Measurements from ENCODE around the gene BCLAF1. TPM values are rescaled to one million over a fixed set of nuclear protein-coding genes. Genes with fewer than 3 reads are reported as not detected.

The BCLAF1 gene
- polyA plus RNA-seq, 1 donor from 2014 or later: 151 TPM

GRCh38 chr6:136315594-136315993 lies 25.9 kb upstream of the BCLAF1 start:
- Histone ChIP-seq H3F3A (ENCODE audit: insufficient read depth, low read length, poor library complexity, severe bottlenecking) (no peaks in the 10 kb centered on the region), H3K4me3 (ENCODE audit: low read length) (no peak overlapping the region), H3K27ac (ENCODE audit: low read length) (no peak overlapping the region), H3K4me2 (ENCODE audit: low read length) (no peak overlapping the region), H3K27me3 (ENCODE audit: insufficient read depth, low read depth, low read length) (no peaks in the 10 kb centered on the region), H3K9ac (ENCODE audit: low read length) (no peak overlapping the region), H3K79me2 (replicated peaks; ENCODE audit: insufficient read depth, low read length) (no peaks in the 10 kb centered on the region), H3K36me3 (ENCODE audit: insufficient read depth, low read length) (no peaks in the 10 kb centered on the region), H3K9me3 (ENCODE audit: low read length) (no peaks in the 10 kb centered on the region), H3K9me2 (ENCODE audit: insufficient read depth, low read length) (no peaks in the 10 kb centered on the region), H2AFZ (ENCODE audit: low read depth, low read length) (no peak overlapping the region), H4K20me1 (ENCODE audit: insufficient read depth) (no peaks in the 10 kb centered on the region)
- TF ChIP-seq TAF1 (IDR thresholded peaks at IDR 0.05; ENCODE audit: low read depth) (no peak), SMC3 (conservative IDR thresholded peaks at IDR 0.05; ENCODE audit: poor library complexity) (no peak), EZH2 (IDR thresholded peaks at IDR 0.05; ENCODE audit: borderline replicate concordance, insufficient read depth, low read length, poor library complexity, severe bottlenecking) (no peak), EP300 (conservative IDR thresholded peaks at IDR 0.05; ENCODE audit: poor library complexity, severe bottlenecking) (no peak), MXI1 (conservative IDR thresholded peaks at IDR 0.05; ENCODE audit: poor library complexity, severe bottlenecking) (no peak)

- Histone ChIP-seq H3K27me3 (ENCODE audit: insufficient read depth, low read depth, low read length) (no peaks in the 10 kb centered on the region), H3K27ac (ENCODE audit: low read length) (no peak overlapping the region), H4K20me1 (ENCODE audit: insufficient read depth) (no peaks in the 10 kb centered on the region), H3K4me3 (ENCODE audit: low read length) (no peak overlapping the region), H3K79me2 (replicated peaks; ENCODE audit: insufficient read depth, low read length) (no peaks in the 10 kb centered on the region), H3F3A (ENCODE audit: insufficient read depth, low read length, poor library complexity, severe bottlenecking) (no peaks in the 10 kb centered on the region), H3K36me3 (ENCODE audit: insufficient read depth, low read length) (no peaks in the 10 kb centered on the region), H3K9me2 (ENCODE audit: insufficient read depth, low read length) (no peaks in the 10 kb centered on the region), H3K4me2 (ENCODE audit: low read length) (no peak overlapping the region), H3K9ac (ENCODE audit: low read length) (no peak overlapping the region), H3K9me3 (ENCODE audit: low read length) (no peaks in the 10 kb centered on the region), H2AFZ (ENCODE audit: low read depth, low read length) (no peak overlapping the region)
- TF ChIP-seq EZH2 (IDR thresholded peaks at IDR 0.05; ENCODE audit: borderline replicate concordance, insufficient read depth, low read length, poor library complexity, severe bottlenecking): no peak
- TF ChIP-seq MXI1 (conservative IDR thresholded peaks at IDR 0.05; ENCODE audit: poor library complexity, severe bottlenecking): no peak
- TF ChIP-seq EP300 (conservative IDR thresholded peaks at IDR 0.05; ENCODE audit: poor library complexity, severe bottlenecking): no peak
- TF ChIP-seq TAF1 (IDR thresholded peaks at IDR 0.05; ENCODE audit: low read depth): no peak
- no peak for TF ChIP-seq CTCF (IDR thresholded peaks at IDR 0.05; ENCODE audit: poor library complexity, severe bottlenecking)
- no peak for TF ChIP-seq REST (IDR thresholded peaks at IDR 0.05; ENCODE audit: borderline replicate concordance)
- TF ChIP-seq RAD21 (conservative IDR thresholded peaks at IDR 0.05): no peak
- TF ChIP-seq POLR2AphosphoS5 (IDR thresholded peaks at IDR 0.05): no peak
- no peak for TF ChIP-seq SMC3 (conservative IDR thresholded peaks at IDR 0.05; ENCODE audit: poor library complexity)
Observed at GRCh38 chr6:136312975-136313374, 23.3 kb upstream of the BCLAF1 start.

All from neural cell (in vitro differentiated cells).